ENCODE measurements around the gene VGLL4. TPM values are rescaled to one million over a fixed set of nuclear protein-coding genes. Genes with fewer than 3 reads are reported as not detected.

Gene VGLL4
- total RNA-seq, 1 donor, result 94.2 TPM

- H3K4me3 ChIP-seq (ENCODE audit: low read depth, low read length), result no peak overlapping the region
- TF ChIP-seq, protein P1, sequence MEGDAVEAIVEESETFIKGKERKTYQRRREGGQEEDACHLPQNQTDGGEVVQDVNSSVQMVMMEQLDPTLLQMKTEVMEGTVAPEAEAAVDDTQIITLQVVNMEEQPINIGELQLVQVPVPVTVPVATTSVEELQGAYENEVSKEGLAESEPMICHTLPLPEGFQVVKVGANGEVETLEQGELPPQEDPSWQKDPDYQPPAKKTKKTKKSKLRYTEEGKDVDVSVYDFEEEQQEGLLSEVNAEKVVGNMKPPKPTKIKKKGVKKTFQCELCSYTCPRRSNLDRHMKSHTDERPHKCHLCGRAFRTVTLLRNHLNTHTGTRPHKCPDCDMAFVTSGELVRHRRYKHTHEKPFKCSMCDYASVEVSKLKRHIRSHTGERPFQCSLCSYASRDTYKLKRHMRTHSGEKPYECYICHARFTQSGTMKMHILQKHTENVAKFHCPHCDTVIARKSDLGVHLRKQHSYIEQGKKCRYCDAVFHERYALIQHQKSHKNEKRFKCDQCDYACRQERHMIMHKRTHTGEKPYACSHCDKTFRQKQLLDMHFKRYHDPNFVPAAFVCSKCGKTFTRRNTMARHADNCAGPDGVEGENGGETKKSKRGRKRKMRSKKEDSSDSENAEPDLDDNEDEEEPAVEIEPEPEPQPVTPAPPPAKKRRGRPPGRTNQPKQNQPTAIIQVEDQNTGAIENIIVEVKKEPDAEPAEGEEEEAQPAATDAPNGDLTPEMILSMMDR (IDR thresholded peaks at IDR 0.05; ENCODE audit: insufficient read depth, low read length), result no peak
- peak; percentile 40 for DNase-seq (ENCODE audit: low read depth)
These were observed 19.6 kb downstream of the VGLL4 start for GRCh38 chr3:11624161-11624560.

DNA sequence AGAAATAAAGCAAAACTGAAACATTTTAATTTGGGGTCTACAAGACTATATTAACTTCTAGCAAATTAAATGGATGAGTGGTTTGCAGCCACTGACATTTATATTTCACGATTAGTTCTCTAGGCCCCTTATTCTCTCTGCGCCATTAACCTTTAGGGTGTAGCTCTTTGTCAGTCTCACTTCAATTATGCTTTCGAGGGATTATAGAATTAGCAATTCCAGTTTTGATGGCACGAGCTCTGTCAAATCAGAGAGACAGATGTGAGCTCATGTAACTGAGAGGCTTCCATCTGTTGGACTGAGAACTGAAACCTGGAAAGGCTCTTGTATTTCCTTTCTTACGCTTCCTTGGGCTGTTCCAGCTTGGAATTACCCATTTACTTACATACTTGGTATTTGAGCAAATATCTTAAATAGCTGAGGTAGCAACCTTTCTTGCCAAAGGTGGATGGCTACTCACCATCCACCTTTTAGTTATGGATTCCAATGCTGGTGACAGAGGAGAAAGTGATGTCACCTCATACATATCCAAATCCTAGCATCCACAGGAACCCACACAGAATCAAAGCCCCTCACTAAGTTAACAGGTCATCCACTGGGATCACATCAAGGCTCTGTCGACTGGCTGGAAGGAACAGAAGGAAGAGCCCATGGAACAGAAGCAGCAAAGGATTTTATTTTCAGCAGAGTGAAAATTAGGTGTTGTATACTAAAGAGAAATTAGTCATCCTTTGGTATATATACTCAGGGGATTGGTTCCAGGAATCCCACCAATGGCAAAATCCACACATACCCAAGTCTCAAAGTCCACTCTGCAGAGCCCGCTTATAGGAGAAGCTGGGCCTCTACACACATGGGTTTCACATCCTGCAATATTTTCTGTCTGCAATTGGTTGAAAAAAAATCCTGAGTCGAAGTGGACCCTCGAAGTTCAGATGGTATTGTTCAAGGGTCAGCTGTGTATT lies 20.8 kb downstream of the VGLL4 start:
- TF ChIP-seq, protein P1 (IDR thresholded peaks at IDR 0.05; ENCODE audit: insufficient read depth, low read length), result no peak
- H3K4me3 ChIP-seq (ENCODE audit: low read depth, low read length), result no peak overlapping the region
- DNase-seq (ENCODE audit: low read depth), result no peak

- no peak overlapping the region for H3K4me3 ChIP-seq (ENCODE audit: low read depth, low read length)
- TF ChIP-seq, protein P1 (IDR thresholded peaks at IDR 0.05; ENCODE audit: insufficient read depth, low read length), result no peak
- DNase-seq (ENCODE audit: low read depth), result no peak
These were observed 22.6 kb downstream of the VGLL4 start for GRCh38 chr3:11621077-11621476.

- H3K4me3 ChIP-seq (ENCODE audit: low read depth, low read length), result no peak overlapping the region
- no peak for DNase-seq (ENCODE audit: low read depth)
- TF ChIP-seq, protein P1 (IDR thresholded peaks at IDR 0.05; ENCODE audit: insufficient read depth, low read length), result no peak
These were observed 23.6 kb downstream of the VGLL4 start for GRCh38 chr3:11619946-11620652.

- TF ChIP-seq, protein P1 (IDR thresholded peaks at IDR 0.05; ENCODE audit: insufficient read depth, low read length), result no peak
- DNase-seq (ENCODE audit: low read depth), result no peak
- H3K4me3 ChIP-seq (ENCODE audit: low read depth, low read length), result no peak overlapping the region
These were observed 24.3 kb downstream of the VGLL4 start for GRCh38 chr3:11619461-11619860.

DNA sequence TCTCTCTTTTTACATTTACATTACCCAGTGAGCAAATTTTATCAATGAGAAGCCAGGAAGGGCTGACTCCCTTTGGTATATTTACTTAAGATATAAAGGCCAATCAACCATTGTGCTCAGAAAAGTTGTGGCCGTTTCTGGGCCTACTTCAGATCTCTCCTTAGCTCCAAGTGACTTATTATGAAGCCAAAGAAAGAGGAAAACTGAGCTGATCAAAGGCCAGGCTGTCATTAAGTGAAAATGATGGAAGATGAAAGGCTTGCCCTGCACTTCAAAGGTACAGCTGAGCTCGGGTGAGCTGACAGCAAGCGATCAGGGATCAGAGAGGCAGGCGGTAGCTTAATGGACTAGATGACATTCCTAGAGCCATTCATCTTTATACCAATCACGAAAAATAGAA lies 24.8 kb downstream of the VGLL4 start:
- TF ChIP-seq, protein P1 (IDR thresholded peaks at IDR 0.05; ENCODE audit: insufficient read depth, low read length), result no peak

More for the DNA sequence above, 24.8 kb downstream of the VGLL4 start:
- DNase-seq (ENCODE audit: low read depth), result peak; percentile 62
- H3K4me3 ChIP-seq (ENCODE audit: low read depth, low read length), result no peak overlapping the region
